ENCODE data around the gene USP6NL.

DNA sequence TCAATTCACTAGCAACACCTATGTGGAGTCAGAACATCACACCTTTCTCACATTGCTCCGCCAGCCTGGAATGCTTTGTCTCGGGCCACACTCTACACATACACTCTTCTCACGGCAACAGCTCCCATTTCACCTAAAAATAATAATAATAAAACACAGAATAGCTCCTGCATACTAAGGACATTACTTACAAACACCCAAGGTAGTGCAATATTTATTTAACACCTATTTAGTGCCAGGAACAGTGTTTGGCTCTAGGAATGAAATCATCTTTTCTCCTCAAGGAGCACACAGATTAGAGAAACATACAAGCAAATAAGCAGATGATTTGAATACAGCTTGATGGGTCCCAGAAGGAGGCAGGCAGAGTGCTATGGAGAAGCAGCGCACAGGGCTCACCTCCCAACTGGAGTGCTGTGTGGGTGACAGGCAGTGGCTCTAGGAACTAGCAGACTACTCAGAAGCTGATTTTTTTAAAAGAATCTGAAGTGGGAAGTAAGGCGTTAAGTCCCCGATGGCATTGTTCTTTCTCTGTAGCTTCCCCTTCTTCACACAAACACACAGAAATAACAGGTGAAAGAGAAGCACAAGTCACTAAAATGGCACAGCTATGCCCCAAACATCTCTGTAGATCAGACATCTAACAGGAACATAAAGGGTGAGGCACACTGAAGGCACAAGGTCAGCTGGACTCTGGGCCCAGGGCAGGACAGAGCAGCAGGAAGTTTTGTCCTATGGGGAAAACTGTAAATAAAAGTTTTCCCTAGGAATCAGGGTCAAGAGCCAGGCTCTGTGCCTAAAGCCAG lies 16.7 kb downstream of the USP6NL start:
- TF ChIP-seq, protein P1, sequence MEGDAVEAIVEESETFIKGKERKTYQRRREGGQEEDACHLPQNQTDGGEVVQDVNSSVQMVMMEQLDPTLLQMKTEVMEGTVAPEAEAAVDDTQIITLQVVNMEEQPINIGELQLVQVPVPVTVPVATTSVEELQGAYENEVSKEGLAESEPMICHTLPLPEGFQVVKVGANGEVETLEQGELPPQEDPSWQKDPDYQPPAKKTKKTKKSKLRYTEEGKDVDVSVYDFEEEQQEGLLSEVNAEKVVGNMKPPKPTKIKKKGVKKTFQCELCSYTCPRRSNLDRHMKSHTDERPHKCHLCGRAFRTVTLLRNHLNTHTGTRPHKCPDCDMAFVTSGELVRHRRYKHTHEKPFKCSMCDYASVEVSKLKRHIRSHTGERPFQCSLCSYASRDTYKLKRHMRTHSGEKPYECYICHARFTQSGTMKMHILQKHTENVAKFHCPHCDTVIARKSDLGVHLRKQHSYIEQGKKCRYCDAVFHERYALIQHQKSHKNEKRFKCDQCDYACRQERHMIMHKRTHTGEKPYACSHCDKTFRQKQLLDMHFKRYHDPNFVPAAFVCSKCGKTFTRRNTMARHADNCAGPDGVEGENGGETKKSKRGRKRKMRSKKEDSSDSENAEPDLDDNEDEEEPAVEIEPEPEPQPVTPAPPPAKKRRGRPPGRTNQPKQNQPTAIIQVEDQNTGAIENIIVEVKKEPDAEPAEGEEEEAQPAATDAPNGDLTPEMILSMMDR (conservative IDR thresholded peaks at IDR 0.05) = no peak
- TF ChIP-seq EZH2 (IDR thresholded peaks at IDR 0.05; ENCODE audit: low read depth) = no peak
